ENCODE results near the gene SLC37A2. TPM values are rescaled to one million over a fixed set of nuclear protein-coding genes. Genes with fewer than 3 reads are reported as not detected.

Gene SLC37A2
- total RNA-seq, 1 donor from 2014 or later: 0.15 TPM

GRCh38 chr11:125070699-125071254 is 7.7 kb downstream of the SLC37A2 start:
- intact Hi-C loops (cut with micrococcal nuclease): no loop called here

GRCh38 chr11:125071435-125071834 is 8.3 kb downstream of the SLC37A2 start:
- intact Hi-C loops (cut with micrococcal nuclease): no loop called here

- intact Hi-C loops (cut with micrococcal nuclease): no loop called here
Measured at GRCh38 chr11:125071846-125072217, 8.7 kb downstream of the SLC37A2 start.

- intact Hi-C loops (cut with micrococcal nuclease): no loop called here
Measured at GRCh38 chr11:125072218-125072960, 9.3 kb downstream of the SLC37A2 start.

GRCh38 chr11:125072961-125073590 is 10.0 kb downstream of the SLC37A2 start:
- intact Hi-C loops (cut with micrococcal nuclease): no loop called here

GRCh38 chr11:125073616-125074483 is 10.7 kb downstream of the SLC37A2 start:
- intact Hi-C loops (cut with micrococcal nuclease): no loop called here

GRCh38 chr11:125074511-125075241 is 11.6 kb downstream of the SLC37A2 start:
- intact Hi-C loops (cut with micrococcal nuclease): no loop called here

- intact Hi-C loops (cut with micrococcal nuclease): no loop called here
Measured at GRCh38 chr11:125075242-125075625, 12.1 kb downstream of the SLC37A2 start.

GRCh38 chr11:125075900-125076317 is 12.8 kb downstream of the SLC37A2 start:
- intact Hi-C loops (cut with micrococcal nuclease): no loop called here

GRCh38 chr11:125076378-125076945 is 13.4 kb downstream of the SLC37A2 start:
- intact Hi-C loops (cut with micrococcal nuclease): no loop called here

GRCh38 chr11:125078016-125078415 is 14.9 kb downstream of the SLC37A2 start:
- intact Hi-C loops (cut with micrococcal nuclease): no loop called here

- intact Hi-C loops (cut with micrococcal nuclease): no loop called here
Measured at GRCh38 chr11:125078516-125079140, 15.5 kb downstream of the SLC37A2 start.

GRCh38 chr11:125079151-125079877 is 16.2 kb downstream of the SLC37A2 start:
- intact Hi-C loops (cut with micrococcal nuclease): no loop called here

- intact Hi-C loops (cut with micrococcal nuclease): no loop called here
Measured at GRCh38 chr11:125079878-125080530, 16.9 kb downstream of the SLC37A2 start.

GRCh38 chr11:125080531-125080911 is 17.4 kb downstream of the SLC37A2 start:
- intact Hi-C loops (cut with micrococcal nuclease): no loop called here

GRCh38 chr11:125081098-125081798 is 18.1 kb downstream of the SLC37A2 start:
- intact Hi-C loops (cut with micrococcal nuclease): no loop called here

- intact Hi-C loops (cut with micrococcal nuclease): no loop called here
Measured at GRCh38 chr11:125082040-125082439, 18.9 kb downstream of the SLC37A2 start.

- intact Hi-C loops (cut with micrococcal nuclease): no loop called here
Measured at GRCh38 chr11:125082611-125083311, 19.7 kb downstream of the SLC37A2 start.
